ENCODE results near the gene TCIRG1. TPM values are rescaled to one million over a fixed set of nuclear protein-coding genes. Genes with fewer than 3 reads are reported as not detected.

The TCIRG1 gene
- polyA plus RNA-seq, 1 donor, result 83.1 TPM

DNA sequence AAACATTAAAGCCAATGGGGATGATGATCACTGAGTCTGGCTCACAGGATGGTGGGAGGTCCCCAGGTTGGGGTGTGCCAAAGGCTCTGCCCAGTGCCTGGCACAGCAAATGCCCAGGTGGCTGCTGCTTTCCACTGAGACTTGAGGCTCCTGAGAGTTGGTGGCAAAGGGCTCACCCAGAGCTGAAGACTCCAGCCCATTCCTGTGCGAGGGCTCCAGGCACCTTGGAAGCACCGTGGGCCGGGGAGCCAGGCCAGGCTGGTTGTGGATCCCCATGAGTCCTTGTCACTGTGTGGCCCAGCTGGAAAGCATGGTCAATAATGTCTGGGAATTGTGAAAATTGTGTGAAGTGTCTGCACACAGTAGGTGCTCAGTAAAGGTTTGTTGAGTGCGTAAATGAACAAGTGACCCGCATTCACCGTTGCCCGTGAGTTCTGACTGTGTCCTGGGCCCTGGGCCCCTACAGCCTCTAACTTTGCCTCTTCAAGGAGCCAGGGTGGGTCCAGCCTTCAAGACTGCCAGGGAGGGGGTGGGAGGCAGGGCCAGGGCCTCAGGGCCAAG is 32.1 kb upstream of the TCIRG1 start:
- no peak overlapping the region for H3K27ac ChIP-seq (ENCODE audit: low read length)
- H3K4me3 ChIP-seq (ENCODE audit: low read length), result no peak overlapping the region
- no peak for DNase-seq
- H3K4me1 ChIP-seq (ENCODE audit: control insufficient read depth, insufficient read depth, low read length), result peaks cover 42% of the 10 kb centered on the region
- H3K9me3 ChIP-seq (ENCODE audit: control insufficient read depth, low read depth, low read length), result no peaks in the 10 kb centered on the region
- no CpG with 5 or more reads among the region's 7 CpGs for WGBS (ENCODE audit: insufficient coverage, low lambda C conversion rate)
- no peaks in the 10 kb centered on the region for H3K36me3 ChIP-seq (ENCODE audit: control insufficient read depth, insufficient read depth, low read length)
- H3K27me3 ChIP-seq (ENCODE audit: control insufficient read depth, insufficient read depth, low read length), result no peaks in the 10 kb centered on the region

- Histone ChIP-seq H3K27ac (ENCODE audit: low read length) (no peak overlapping the region), H3K4me1 (ENCODE audit: control insufficient read depth, insufficient read depth, low read length) (peaks cover 45% of the 10 kb centered on the region)
Measured at GRCh38 chr11:68007498-68008380, 31.1 kb upstream of the TCIRG1 start.

DNA sequence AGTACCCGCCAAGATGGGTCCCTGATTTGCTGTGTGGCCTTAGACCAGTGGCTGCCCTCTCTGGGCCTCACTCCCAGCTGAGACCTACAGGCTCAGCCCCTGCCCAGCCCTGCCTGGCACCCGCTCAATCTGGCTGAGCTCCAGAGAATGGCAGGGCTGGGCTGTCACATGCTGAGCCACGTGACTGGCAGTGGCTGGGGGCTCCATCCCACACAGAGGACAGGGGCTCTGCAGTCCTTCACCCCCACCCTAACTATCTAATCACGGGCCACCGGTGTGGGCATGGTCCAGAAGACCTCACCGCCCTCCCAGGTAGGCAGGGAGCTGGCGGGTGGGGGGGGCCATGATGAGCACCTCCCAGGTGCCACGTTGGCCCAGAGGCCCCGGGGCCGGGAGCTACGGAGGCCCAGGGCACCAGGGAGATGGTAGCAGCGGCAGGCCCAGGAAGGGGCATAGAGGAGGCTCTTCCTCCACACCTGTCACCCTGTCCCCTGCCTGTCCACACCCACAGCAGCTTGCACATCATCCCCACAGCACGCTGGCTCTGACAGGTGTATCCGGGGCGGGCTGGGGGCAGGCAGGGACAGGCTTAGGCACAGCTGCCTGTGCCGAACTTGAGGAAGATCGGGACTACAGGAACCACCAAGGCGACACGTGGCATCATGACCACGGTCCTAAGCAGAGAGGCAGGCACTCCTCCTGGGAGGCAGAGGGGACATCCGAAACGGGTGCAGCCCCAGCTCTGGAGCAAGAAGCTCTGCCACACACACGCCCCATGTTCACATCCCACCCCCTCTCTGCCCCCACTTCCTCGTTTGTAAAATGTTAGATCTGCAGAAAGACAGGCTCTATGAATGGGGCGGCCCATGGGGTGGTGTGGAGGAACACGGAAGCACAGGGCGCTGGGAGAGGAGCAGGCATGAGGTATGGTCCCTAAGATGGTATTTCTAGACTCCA is 30.2 kb upstream of the TCIRG1 start:
- Histone ChIP-seq H3K27ac (ENCODE audit: low read length) (peak overlapping the region; percentile 99), H3K36me3 (ENCODE audit: control insufficient read depth, insufficient read depth, low read length) (no peaks in the 10 kb centered on the region), H3K4me3 (ENCODE audit: low read length) (no peak overlapping the region), H3K9me3 (ENCODE audit: control insufficient read depth, low read depth, low read length) (no peaks in the 10 kb centered on the region), H3K4me1 (ENCODE audit: control insufficient read depth, insufficient read depth, low read length) (peaks cover 45% of the 10 kb centered on the region), H3K27me3 (ENCODE audit: control insufficient read depth, insufficient read depth, low read length) (no peaks in the 10 kb centered on the region)
- no CpG with 5 or more reads among the region's 27 CpGs for WGBS (ENCODE audit: insufficient coverage, low lambda C conversion rate)
- DNase-seq, result no peak

More at GRCh38 chr11:68007498-68008380, 31.1 kb upstream of the TCIRG1 start:
- Histone ChIP-seq H3K36me3 (ENCODE audit: control insufficient read depth, insufficient read depth, low read length) (no peaks in the 10 kb centered on the region), H3K9me3 (ENCODE audit: control insufficient read depth, low read depth, low read length) (no peaks in the 10 kb centered on the region), H3K4me3 (ENCODE audit: low read length) (no peak overlapping the region), H3K27me3 (ENCODE audit: control insufficient read depth, insufficient read depth, low read length) (no peaks in the 10 kb centered on the region)
- WGBS (ENCODE audit: insufficient coverage, low lambda C conversion rate), result no CpG with 5 or more reads among the region's 16 CpGs
- no peak for DNase-seq

GRCh38 chr11:68009391-68010089 is 29.3 kb upstream of the TCIRG1 start:
- no peaks in the 10 kb centered on the region for H3K27me3 ChIP-seq (ENCODE audit: control insufficient read depth, insufficient read depth, low read length)
- H3K27ac ChIP-seq (ENCODE audit: low read length), result peak overlapping the region; percentile 99
- DNase-seq, result peak in 1 of 2 donors; percentile 62
- no peak overlapping the region for H3K4me3 ChIP-seq (ENCODE audit: low read length)
- H3K36me3 ChIP-seq (ENCODE audit: control insufficient read depth, insufficient read depth, low read length), result no peaks in the 10 kb centered on the region
- 40% methylated on average over 2 of the region's 12 CpGs for WGBS (ENCODE audit: insufficient coverage, low lambda C conversion rate)
- H3K4me1 ChIP-seq (ENCODE audit: control insufficient read depth, insufficient read depth, low read length), result peaks cover 47% of the 10 kb centered on the region
- no peaks in the 10 kb centered on the region for H3K9me3 ChIP-seq (ENCODE audit: control insufficient read depth, low read depth, low read length)

DNA sequence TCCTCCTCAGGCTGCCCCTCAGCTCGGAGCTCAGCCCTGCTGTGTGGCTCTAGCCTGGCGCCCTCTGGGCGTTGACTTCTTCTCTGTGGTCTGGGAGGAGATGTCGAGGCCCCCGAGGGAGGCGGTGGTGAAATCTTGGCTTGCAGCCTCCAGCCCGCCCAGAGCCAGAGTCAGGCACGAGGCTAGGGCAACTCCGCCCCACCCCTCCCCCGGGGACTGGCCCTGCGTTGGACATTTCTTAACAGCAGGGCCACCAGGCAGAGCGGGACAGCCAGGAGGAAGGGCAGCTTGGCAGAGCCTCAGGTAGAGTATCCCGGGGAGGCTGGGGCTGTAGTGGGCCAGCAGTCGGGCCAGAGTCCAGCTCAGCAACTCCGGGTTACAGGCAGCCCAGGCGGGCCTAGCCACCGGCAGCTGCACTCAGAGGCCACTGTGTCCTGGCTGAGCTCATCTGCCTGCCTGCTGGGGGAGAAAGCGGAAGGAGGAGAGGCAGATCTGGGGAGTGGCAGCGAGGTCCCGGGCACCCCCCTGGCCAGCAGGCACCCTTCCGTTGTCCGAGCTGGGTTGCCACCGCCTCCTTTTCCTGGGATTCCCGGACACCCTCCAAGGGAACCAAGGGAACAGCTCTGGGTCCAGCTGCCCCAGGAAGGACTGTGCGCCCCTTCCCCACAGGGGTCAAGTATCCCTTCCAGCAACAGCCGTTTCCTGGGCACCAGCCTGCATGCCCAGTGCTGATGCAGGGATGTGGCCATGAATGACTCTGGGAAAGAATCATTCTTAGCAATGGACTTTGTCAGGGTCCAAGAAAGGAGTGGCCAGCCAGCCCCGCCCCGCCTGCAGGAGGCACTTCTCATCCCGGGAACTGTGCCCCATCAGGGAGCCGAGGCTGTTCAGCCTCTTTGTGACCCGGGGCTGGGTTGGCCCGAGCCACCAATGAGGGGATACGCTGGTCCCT is 28.5 kb upstream of the TCIRG1 start, which contains the start of gene ALDH3B1:
Gene ALDH3B1 (plus strand): TSS at position 238 of the 952 bp plus-strand sequence. CDS start 4,971 bp downstream, outside the sequence.
- Histone ChIP-seq H3K27me3 (ENCODE audit: control insufficient read depth, insufficient read depth, low read length) (no peaks in the 10 kb centered on the region), H3K36me3 (ENCODE audit: control insufficient read depth, insufficient read depth, low read length) (no peaks in the 10 kb centered on the region), H3K4me3 (ENCODE audit: low read length) (peak within 1 kb of the TSS; percentile 52), H3K4me1 (ENCODE audit: control insufficient read depth, insufficient read depth, low read length) (peaks cover 50% of the 10 kb centered on the region), H3K27ac (ENCODE audit: low read length) (peak within 1 kb of the TSS; percentile 99), H3K9me3 (ENCODE audit: control insufficient read depth, low read depth, low read length) (no peaks in the 10 kb centered on the region)
- no CpG with 5 or more reads among the region's 33 CpGs for WGBS (ENCODE audit: insufficient coverage, low lambda C conversion rate)
- DNase-seq, result peak; percentile 87 to 92

DNA sequence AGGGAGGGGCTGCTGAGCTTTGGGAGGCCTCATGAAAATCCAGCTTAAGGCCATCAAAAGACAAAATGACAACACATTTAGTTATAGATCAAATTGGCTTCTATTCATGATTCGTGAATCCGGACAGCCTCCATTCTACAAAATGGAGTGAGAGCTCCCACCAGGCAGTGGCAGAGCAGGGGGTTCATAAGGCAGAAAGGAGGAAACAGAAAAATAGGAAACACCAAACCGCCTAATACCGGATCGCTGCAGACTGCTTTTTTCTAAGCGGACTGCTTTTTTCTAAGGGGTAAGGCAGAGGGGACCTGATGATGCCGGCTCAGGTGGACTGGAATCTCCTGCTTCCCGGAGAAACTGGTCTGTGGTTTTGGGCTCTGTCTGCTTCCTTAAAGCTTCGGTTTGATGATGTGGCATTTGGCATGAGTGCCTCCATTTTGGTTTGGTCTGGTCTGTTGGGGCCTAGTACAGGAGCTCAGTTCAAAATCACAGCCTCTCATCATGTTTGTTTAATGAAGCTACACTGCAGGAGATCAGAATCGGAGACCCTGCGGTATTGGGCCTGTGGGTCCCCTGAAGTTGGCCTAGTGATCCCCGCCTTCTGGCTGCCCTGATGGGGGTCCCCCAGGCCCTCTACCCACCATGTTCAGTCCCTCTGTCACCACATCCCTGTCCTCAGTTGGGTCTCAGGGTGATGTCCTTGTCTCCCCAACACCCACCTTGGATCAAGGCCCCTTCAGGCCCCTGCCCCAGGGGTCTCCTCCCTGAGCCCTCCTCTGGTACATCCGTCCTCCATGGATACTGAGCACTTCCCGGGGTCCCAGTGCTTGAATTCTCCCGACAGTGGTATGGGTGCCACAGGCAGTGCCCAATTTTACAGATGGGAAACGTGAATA is 27.5 kb upstream of the TCIRG1 start:
- no peaks in the 10 kb centered on the region for H3K36me3 ChIP-seq (ENCODE audit: control insufficient read depth, insufficient read depth, low read length)
- H3K4me1 ChIP-seq (ENCODE audit: control insufficient read depth, insufficient read depth, low read length), result peaks cover 51% of the 10 kb centered on the region
- peak overlapping the region; percentile 99 for H3K27ac ChIP-seq (ENCODE audit: low read length)
- H3K4me3 ChIP-seq (ENCODE audit: low read length), result peak overlapping the region; percentile 11
- H3K27me3 ChIP-seq (ENCODE audit: control insufficient read depth, insufficient read depth, low read length), result no peaks in the 10 kb centered on the region
- no peak for DNase-seq
- no peaks in the 10 kb centered on the region for H3K9me3 ChIP-seq (ENCODE audit: control insufficient read depth, low read depth, low read length)
- WGBS (ENCODE audit: insufficient coverage, low lambda C conversion rate), result 100% methylated on average over 2 of the region's 16 CpGs

GRCh38 chr11:68012044-68012842 is 26.6 kb upstream of the TCIRG1 start:
- WGBS (ENCODE audit: insufficient coverage, low lambda C conversion rate), result no CpG with 5 or more reads among the region's 17 CpGs
- H3K4me3 ChIP-seq (ENCODE audit: low read length), result no peak overlapping the region
- peaks cover 60% of the 10 kb centered on the region for H3K4me1 ChIP-seq (ENCODE audit: control insufficient read depth, insufficient read depth, low read length)
- no peak for DNase-seq
- no peaks in the 10 kb centered on the region for H3K27me3 ChIP-seq (ENCODE audit: control insufficient read depth, insufficient read depth, low read length)
- no peak overlapping the region for H3K27ac ChIP-seq (ENCODE audit: low read length)
- H3K36me3 ChIP-seq (ENCODE audit: control insufficient read depth, insufficient read depth, low read length), result no peaks in the 10 kb centered on the region
- no peaks in the 10 kb centered on the region for H3K9me3 ChIP-seq (ENCODE audit: control insufficient read depth, low read depth, low read length)
